Esophagus squamous epithelium (tissue), 4 donors: ENCODE measurements around the gene OR2A1.
"Not testable (repeated sequence)": the region's sequence is repeated elsewhere in the genome, so short reads cannot be mapped to it uniquely, and the experiment has no call there.

Source experiments
- CTCF ChIP-seq, 6 experiments: fragments of 450-650 bp in 4 of 6; fragments of 200-600 bp in 2 of 6; sonication (generic) in 2 of 6; IDR thresholded peaks; one replicate each; pipeline ENCODE4 v1.5.1; 2016 to 2019; ENCODE audit warnings: antibody characterized with exemption in 6 of 6, mild to moderate bottlenecking in 4 of 6, moderate library complexity in 4 of 6
- POLR2A ChIP-seq, 4 donors: fragments of 450-650 bp; IDR thresholded peaks; one replicate each; pipeline ENCODE4 v1.6.1; 2017; ENCODE audit warnings: antibody characterized with exemption in 4 of 4, mild to moderate bottlenecking in 4 of 4, moderate library complexity in 3 of 4

- TF ChIP-seq CTCF, POLR2A (IDR thresholded peaks at IDR 0.05): not testable (repeated sequence)
These were observed 30.2 kb upstream of the OR2A1 start for GRCh38 chr7:144281981-144282380.
